Heart left ventricle (tissue), 13 donors: ENCODE measurements around the gene BICDL2.

Source experiments
- CTCF ChIP-seq, 12 donors: fragments of 200-600 bp; sonication (generic) in 4 of 12; IDR thresholded peaks; one replicate each; pipeline versions ENCODE4 v1.5.0 to v1.8.0; 2018 to 2022; ENCODE audit warnings: antibody characterized with exemption in 12 of 12, mild to moderate bottlenecking in 5 of 12
- POLR2A ChIP-seq, 2 donors: fragments of 450-650 bp; IDR thresholded peaks; one replicate each; pipeline ENCODE4 v1.6.1; 2017; ENCODE audit warnings: antibody characterized with exemption in 2 of 2, mild to moderate bottlenecking in 2 of 2, moderate library complexity in 2 of 2
- donor health status: ischemic (EF 13 %, LVEDD 7.1; RV severe dilation, severe dysfunction).
- donor health status: DM: no; HTN: yes; CAD: no.
- donor health status: DM: no; HTN: no; CAD: no.
- donor health status: ischemic (EF 25% LVEDD 6.9; RV normal size, moderate dysfunction).
- donor health status: ischemic (EF 25% LVEDD 5.7; RV mildly dilated, moderate dysfunction).
- donor health status: ischemic (EF 35%, LVEDD 5.7; RV mildly dilated, moderate dysfunction).
- donor health status: nonischemic (EF 11% LVEDD 7.7; RV severe dilation, severe dysfunction).
- donor health status: DM: yes; HTN: yes; CAD: no.
- donor health status: PGD.
- donor health status: ischemic (EF 29% LVEDD 5.4; RV normal size, mild dysfunction).
- donor health status: nonischemic (EF 23%, LVEDD 6.1; RV moderate dilation, normal function).

DNA sequence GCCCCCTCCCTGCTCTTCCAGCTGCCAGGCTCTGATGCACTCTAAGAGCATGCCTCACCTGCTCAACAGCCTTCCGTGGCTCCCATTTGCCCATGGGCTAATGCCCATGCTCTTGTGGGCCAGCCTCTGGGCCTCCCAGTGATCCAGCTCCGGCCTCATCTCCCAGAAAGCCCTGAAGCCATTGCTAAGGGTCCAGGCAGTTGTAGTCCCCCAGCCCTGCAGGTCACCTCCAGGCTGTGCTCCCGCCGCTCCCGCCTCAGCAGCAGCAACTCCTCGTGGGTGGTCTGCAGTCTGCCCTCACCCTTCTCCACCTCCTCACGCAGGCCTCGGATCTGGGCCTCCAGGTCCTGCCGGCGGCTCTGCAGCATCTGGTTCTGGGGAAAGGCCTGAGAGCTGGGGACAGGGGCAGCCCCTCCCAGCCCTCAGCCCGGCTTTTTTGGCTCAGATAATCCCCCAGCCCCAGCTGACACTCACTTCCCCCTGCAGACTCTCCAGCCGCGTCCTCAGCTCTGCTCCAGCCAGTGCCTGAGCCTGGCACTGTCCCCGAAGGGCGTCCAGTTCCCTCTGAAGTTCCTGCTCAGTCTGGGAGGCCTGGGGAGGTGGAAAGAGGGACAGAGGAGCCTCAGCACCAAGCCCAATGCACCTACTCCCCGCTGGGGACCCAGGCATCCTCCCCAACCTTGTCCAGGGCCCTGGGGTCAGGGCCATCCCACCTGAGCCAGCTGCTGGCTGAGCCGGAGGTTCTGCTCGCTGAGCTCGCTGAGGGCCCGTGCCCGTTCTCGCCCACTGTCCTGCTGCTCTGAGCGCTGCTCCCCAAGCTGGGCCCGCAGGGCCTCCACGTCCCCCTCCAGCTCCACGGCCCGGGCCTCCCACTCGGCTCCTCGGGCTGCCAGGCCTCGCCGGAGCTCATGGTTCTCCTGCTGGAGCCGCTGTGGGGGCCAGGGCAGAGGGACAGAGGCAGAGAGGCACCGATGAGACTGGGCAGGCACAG lies 6.2 kb downstream of the BICDL2 start:
- TF ChIP-seq CTCF (IDR thresholded peaks at IDR 0.05) (no peak), POLR2A (IDR thresholded peaks at IDR 0.05) (no peak)
